ENCODE results near the gene AGPAT1. TPM values are rescaled to one million over a fixed set of nuclear protein-coding genes. Genes with fewer than 3 reads are reported as not detected.
A peak's percentile ranks its signal among the peaks of the same experiment; 100 is the strongest.

AGPAT1 gene
- polyA plus RNA-seq, 2 of the 4 experiments (the other 2 are of a cell fraction), result 29.4 to 40.6 TPM

DNA sequence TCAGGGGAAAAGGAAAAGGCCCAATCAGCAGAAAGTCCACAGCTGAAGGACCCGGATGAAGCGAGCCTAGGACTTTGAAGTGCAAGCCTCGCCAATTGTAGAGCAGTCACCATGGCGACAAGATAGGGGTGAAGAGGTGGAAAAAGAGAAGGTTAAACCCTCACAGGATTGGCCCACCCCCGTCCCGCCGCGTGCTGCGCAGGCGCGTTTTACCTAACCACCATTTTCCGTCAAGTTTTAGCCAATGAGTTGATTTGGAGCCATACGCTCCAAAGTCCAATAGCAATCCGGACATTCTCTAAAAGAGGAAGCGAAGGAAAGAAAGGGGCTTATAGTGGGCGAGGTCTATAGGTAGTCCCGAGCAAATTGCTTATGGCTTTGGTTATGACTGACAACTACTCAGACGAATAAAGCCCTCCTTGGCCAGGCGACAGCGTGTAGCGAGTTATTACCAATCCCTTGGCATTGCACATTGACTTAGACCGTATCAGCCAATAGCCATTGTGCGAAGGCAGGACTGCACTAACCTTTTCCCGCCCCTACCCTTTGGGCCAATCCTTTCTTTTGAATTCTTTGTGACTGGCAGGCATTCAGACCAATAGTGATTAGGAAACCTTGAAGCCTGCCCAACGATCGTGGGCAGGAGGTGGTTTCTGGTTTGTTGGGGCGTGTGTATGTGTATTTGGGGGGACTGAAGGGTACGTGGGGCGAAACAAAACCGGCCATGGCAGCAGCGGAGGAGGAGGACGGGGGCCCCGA is 2.1 kb upstream of the AGPAT1 start, which contains the start of gene RNF5 (continued):
- TF ChIP-seq, protein P1, sequence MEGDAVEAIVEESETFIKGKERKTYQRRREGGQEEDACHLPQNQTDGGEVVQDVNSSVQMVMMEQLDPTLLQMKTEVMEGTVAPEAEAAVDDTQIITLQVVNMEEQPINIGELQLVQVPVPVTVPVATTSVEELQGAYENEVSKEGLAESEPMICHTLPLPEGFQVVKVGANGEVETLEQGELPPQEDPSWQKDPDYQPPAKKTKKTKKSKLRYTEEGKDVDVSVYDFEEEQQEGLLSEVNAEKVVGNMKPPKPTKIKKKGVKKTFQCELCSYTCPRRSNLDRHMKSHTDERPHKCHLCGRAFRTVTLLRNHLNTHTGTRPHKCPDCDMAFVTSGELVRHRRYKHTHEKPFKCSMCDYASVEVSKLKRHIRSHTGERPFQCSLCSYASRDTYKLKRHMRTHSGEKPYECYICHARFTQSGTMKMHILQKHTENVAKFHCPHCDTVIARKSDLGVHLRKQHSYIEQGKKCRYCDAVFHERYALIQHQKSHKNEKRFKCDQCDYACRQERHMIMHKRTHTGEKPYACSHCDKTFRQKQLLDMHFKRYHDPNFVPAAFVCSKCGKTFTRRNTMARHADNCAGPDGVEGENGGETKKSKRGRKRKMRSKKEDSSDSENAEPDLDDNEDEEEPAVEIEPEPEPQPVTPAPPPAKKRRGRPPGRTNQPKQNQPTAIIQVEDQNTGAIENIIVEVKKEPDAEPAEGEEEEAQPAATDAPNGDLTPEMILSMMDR (IDR thresholded peaks at IDR 0.05), result no peak
- TF ChIP-seq, protein P2, sequence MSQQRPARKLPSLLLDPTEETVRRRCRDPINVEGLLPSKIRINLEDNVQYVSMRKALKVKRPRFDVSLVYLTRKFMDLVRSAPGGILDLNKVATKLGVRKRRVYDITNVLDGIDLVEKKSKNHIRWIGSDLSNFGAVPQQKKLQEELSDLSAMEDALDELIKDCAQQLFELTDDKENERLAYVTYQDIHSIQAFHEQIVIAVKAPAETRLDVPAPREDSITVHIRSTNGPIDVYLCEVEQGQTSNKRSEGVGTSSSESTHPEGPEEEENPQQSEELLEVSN (IDR thresholded peaks at IDR 0.05; ENCODE audit: borderline replicate concordance, low read depth), result 0 out of 2 replicates have a peak, but pooled peaks have one; percentile 10
- TF ChIP-seq BHLHE40 (IDR thresholded peaks at IDR 0.05; ENCODE audit: low read depth, low read length), result no peak
- TF ChIP-seq NPAS2 (CRISPR knock-in tag; IDR thresholded peaks at IDR 0.05; ENCODE audit: borderline replicate concordance), result no peak
- no peak for TF ChIP-seq SREBF2 (IDR thresholded peaks at IDR 0.05)
- no peak for TF ChIP-seq TFCP2L1 (CRISPR knock-in tag; IDR thresholded peaks at IDR 0.05)
- no peak for TF ChIP-seq NFE2L2 (conservative IDR thresholded peaks at IDR 0.05; ENCODE audit: low read length)
- no peak for TF ChIP-seq POLR2A (IDR thresholded peaks at IDR 0.05; ENCODE audit: low read length)
- TF ChIP-seq RNF2 (IDR thresholded peaks at IDR 0.05; ENCODE audit: borderline replicate concordance, low read depth), result no peak
- no peak for TF ChIP-seq PHF8 (IDR thresholded peaks at IDR 0.05; ENCODE audit: borderline replicate concordance, low read depth)
- no peak for TF ChIP-seq JUN (IDR thresholded peaks at IDR 0.05)
- no peak for TF ChIP-seq ZFP36 (IDR thresholded peaks at IDR 0.05; ENCODE audit: borderline replicate concordance, partially characterized antibody)
- no peak for TF ChIP-seq HEYL (CRISPR knock-in tag; IDR thresholded peaks at IDR 0.05)
- TF ChIP-seq FOXS1 (CRISPR knock-in tag; IDR thresholded peaks at IDR 0.05), result no peak
- no peak for TF ChIP-seq CHD4 (IDR thresholded peaks at IDR 0.05; ENCODE audit: borderline replicate concordance)
- TF ChIP-seq MAFK (IDR thresholded peaks at IDR 0.05; ENCODE audit: partially characterized antibody), result peak; percentile 100
- no peak for TF ChIP-seq TP53 (CRISPR knock-in tag; IDR thresholded peaks at IDR 0.05)
- TF ChIP-seq, protein P3, sequence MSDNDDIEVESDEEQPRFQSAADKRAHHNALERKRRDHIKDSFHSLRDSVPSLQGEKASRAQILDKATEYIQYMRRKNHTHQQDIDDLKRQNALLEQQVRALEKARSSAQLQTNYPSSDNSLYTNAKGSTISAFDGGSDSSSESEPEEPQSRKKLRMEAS (IDR thresholded peaks at IDR 0.05), result no peak; the same call in 1 of the 2 replicates
- TF ChIP-seq USF2 (IDR thresholded peaks at IDR 0.05), result no peak
- no peak for TF ChIP-seq HDAC2 (IDR thresholded peaks at IDR 0.05)
- TF ChIP-seq ESRRA (IDR thresholded peaks at IDR 0.05; ENCODE audit: borderline replicate concordance, low read length), result no peak
- TF ChIP-seq, protein P4, sequence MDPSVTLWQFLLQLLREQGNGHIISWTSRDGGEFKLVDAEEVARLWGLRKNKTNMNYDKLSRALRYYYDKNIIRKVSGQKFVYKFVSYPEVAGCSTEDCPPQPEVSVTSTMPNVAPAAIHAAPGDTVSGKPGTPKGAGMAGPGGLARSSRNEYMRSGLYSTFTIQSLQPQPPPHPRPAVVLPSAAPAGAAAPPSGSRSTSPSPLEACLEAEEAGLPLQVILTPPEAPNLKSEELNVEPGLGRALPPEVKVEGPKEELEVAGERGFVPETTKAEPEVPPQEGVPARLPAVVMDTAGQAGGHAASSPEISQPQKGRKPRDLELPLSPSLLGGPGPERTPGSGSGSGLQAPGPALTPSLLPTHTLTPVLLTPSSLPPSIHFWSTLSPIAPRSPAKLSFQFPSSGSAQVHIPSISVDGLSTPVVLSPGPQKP (IDR thresholded peaks at IDR 0.05; ENCODE audit: low read depth, low read length), result no peak
- no peak for TF ChIP-seq KDM1A (IDR thresholded peaks at IDR 0.05; ENCODE audit: low read depth)
- no peak for TF ChIP-seq MYC (IDR thresholded peaks at IDR 0.05; ENCODE audit: borderline replicate concordance, low read length)
